ENCODE data around the gene HIPK2. TPM values are rescaled to one million over a fixed set of nuclear protein-coding genes. Genes with fewer than 3 reads are reported as not detected.
A peak's percentile ranks its signal among the peaks of the same experiment; 100 is the strongest.

Gene HIPK2
- total RNA-seq, 1 donor from 2014 or later, result 61.5 TPM

GRCh38 chr7:139647085-139647484, 130.7 kb downstream of the HIPK2 start:
- H3K4me1 Mint-ChIP-seq, result peaks cover 54% of the 10 kb centered on the region
- H3K36me3 Mint-ChIP-seq (ENCODE audit: low read depth), result no peaks in the 10 kb centered on the region
- H3K4me3 Mint-ChIP-seq, result no peak overlapping the region
- H3K9me3 Mint-ChIP-seq, result no peaks in the 10 kb centered on the region
- TF ChIP-seq CTCF (conservative IDR thresholded peaks at IDR 0.05), result no peak
- no peaks in the 10 kb centered on the region for H3K27me3 Mint-ChIP-seq (ENCODE audit: low read depth)
- no peak overlapping the region for H3K27ac Mint-ChIP-seq (ENCODE audit: unreplicated experiment)
- DNase-seq (ENCODE audit: low read depth, low spot score), result no peak

GRCh38 chr7:139646566-139646965, 131.2 kb downstream of the HIPK2 start:
- no peak for TF ChIP-seq CTCF (conservative IDR thresholded peaks at IDR 0.05)
- DNase-seq (ENCODE audit: low read depth, low spot score), result no peak
- Mint-ChIP-seq H3K27me3 (ENCODE audit: low read depth) (no peaks in the 10 kb centered on the region), H3K4me1 (peaks cover 49% of the 10 kb centered on the region), H3K36me3 (ENCODE audit: low read depth) (no peaks in the 10 kb centered on the region), H3K27ac (ENCODE audit: unreplicated experiment) (no peak overlapping the region), H3K9me3 (no peaks in the 10 kb centered on the region), H3K4me3 (no peak overlapping the region)

DNA sequence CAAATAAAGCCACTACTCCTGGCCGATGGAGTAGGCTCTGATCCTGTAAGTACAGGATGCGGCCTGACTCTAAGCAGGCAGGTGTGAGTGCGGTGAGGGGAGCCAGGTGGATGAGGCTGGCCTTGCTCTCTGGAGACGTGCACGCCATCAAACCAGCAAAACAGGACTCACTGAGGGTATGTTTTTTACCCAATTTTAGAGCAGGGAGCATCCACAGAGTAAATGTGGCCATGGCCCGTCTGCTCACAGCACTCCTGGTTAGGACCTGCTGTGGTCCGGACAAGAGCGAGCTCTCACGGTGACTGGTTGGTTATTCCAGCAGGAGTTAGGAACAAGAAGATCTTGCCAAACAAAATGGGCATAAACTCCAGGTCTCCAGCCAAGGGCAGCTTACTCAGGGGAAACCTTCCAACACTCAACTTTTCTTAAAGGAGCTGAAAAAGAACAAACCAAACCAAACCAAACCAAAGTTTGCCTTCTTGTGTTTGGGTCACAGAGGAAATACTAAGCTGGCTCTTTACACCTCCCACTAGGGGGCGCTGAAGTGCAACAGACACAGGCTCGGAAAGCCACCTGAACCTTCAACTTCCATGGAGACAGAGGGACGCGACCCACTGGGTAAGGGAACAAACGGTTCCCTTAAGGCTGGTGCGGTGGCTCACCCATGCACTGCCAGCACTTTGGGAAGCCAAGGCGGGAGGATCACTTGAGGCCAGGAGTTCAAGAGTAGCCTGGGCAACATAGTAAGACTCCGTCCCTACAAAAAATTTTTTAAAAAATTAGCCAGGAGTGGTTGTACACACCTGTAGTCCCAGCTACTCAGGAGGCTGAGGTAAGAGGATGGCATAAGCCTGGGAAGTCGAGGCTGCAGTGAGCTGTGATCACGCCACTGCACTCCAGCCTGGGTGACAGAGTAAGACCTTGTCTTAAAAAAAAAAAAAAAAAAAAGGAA, 131.9 kb downstream of the HIPK2 start:
- Mint-ChIP-seq H3K4me1 (peaks cover 41% of the 10 kb centered on the region), H3K4me3 (no peak overlapping the region), H3K27me3 (ENCODE audit: low read depth) (no peaks in the 10 kb centered on the region), H3K9me3 (no peaks in the 10 kb centered on the region), H3K27ac (ENCODE audit: unreplicated experiment) (no peak overlapping the region), H3K36me3 (ENCODE audit: low read depth) (no peaks in the 10 kb centered on the region)
- peak; percentile 95 for TF ChIP-seq CTCF (conservative IDR thresholded peaks at IDR 0.05)
- DNase-seq (ENCODE audit: low read depth, low spot score), result peak; percentile 88

DNA sequence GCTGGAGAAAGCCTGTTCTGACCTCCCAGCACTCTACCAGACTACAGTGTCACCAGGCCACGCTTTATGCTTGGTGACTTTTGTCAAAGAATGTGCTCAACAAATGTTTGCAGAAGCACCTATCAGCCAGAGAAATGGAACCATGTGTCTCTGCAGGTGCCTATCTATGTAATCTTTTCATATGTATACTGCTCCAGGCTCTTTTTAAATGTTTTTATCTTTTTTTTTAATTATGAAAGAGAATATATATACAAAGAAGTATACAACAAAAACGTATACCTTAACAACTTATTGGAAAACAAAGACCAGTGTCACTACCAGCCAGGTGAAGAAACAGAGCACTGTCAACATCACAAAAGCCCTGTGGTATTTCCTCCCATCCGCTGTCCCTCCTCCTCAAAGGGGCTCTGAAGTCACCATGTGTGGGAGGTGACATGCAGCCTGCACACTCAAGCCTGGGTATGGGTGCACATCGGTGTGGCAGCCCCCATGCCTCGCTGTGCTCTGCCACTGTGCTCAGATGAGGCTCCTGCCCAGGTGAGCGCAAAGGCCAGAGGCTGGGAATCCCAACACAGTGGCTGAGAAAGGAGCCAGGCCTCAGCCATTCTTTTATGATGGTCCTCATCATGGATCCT, 133.7 kb downstream of the HIPK2 start:
- Mint-ChIP-seq H3K4me1 (peaks cover 34% of the 10 kb centered on the region), H3K36me3 (ENCODE audit: low read depth) (no peaks in the 10 kb centered on the region), H3K27ac (ENCODE audit: unreplicated experiment) (no peak overlapping the region), H3K9me3 (no peaks in the 10 kb centered on the region), H3K27me3 (ENCODE audit: low read depth) (no peaks in the 10 kb centered on the region), H3K4me3 (no peak overlapping the region)
- DNase-seq (ENCODE audit: low read depth, low spot score), result no peak
- TF ChIP-seq CTCF (conservative IDR thresholded peaks at IDR 0.05), result no peak

GRCh38 chr7:139642283-139642682, 135.5 kb downstream of the HIPK2 start:
- H3K27me3 Mint-ChIP-seq (ENCODE audit: low read depth), result no peaks in the 10 kb centered on the region
- peaks cover 2% of the 10 kb centered on the region for H3K9me3 Mint-ChIP-seq
- H3K4me3 Mint-ChIP-seq, result no peak overlapping the region
- H3K4me1 Mint-ChIP-seq, result peaks cover 19% of the 10 kb centered on the region
- H3K36me3 Mint-ChIP-seq (ENCODE audit: low read depth), result peaks cover 2% of the 10 kb centered on the region
- no peak for TF ChIP-seq CTCF (conservative IDR thresholded peaks at IDR 0.05)
- DNase-seq (ENCODE audit: low read depth, low spot score), result no peak
- no peak overlapping the region for H3K27ac Mint-ChIP-seq (ENCODE audit: unreplicated experiment)
